ENCODE results near the gene CCDC186. TPM values are rescaled to one million over a fixed set of nuclear protein-coding genes. Genes with fewer than 3 reads are reported as not detected.

Gene CCDC186
- total and polyA plus RNA-seq, 2 of the 13 experiments (the other 11 are each of a cell fraction or from before 2014, with no cell fraction given): 4.2 to 11.8 TPM

DNA sequence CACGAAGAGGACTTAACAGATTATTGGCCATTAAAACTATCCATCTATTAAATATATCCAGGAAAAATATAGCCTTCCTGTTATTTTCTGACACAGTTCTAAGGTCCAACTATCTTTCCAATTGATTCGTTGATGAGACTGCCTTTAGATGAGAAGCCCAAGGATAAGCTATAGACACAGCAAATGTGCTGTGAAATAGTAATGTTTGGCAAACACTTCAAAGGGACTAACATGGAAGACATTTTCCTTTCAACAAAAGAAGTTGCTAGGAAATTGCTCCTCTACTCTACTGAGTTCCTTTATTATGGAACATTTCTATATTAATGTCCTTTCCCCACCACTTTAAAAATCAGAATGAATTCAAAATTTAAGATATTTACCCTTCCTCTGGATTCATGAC, 38.5 kb downstream of the CCDC186 start (continued):
- TF ChIP-seq, protein P1, sequence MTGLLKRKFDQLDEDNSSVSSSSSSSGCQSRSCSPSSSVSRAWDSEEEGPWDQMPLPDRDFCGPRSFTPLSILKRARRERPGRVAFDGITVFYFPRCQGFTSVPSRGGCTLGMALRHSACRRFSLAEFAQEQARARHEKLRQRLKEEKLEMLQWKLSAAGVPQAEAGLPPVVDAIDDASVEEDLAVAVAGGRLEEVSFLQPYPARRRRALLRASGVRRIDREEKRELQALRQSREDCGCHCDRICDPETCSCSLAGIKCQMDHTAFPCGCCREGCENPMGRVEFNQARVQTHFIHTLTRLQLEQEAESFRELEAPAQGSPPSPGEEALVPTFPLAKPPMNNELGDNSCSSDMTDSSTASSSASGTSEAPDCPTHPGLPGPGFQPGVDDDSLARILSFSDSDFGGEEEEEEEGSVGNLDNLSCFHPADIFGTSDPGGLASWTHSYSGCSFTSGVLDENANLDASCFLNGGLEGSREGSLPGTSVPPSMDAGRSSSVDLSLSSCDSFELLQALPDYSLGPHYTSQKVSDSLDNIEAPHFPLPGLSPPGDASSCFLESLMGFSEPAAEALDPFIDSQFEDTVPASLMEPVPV (CRISPR knock-in tag; IDR thresholded peaks at IDR 0.05): no peak
- TF ChIP-seq ZNF367 (CRISPR knock-in tag; IDR thresholded peaks at IDR 0.05; ENCODE audit: borderline replicate concordance): no peak
- no peak for TF ChIP-seq RNF2 (conservative IDR thresholded peaks at IDR 0.05; ENCODE audit: low read depth)
- TF ChIP-seq, protein P2, sequence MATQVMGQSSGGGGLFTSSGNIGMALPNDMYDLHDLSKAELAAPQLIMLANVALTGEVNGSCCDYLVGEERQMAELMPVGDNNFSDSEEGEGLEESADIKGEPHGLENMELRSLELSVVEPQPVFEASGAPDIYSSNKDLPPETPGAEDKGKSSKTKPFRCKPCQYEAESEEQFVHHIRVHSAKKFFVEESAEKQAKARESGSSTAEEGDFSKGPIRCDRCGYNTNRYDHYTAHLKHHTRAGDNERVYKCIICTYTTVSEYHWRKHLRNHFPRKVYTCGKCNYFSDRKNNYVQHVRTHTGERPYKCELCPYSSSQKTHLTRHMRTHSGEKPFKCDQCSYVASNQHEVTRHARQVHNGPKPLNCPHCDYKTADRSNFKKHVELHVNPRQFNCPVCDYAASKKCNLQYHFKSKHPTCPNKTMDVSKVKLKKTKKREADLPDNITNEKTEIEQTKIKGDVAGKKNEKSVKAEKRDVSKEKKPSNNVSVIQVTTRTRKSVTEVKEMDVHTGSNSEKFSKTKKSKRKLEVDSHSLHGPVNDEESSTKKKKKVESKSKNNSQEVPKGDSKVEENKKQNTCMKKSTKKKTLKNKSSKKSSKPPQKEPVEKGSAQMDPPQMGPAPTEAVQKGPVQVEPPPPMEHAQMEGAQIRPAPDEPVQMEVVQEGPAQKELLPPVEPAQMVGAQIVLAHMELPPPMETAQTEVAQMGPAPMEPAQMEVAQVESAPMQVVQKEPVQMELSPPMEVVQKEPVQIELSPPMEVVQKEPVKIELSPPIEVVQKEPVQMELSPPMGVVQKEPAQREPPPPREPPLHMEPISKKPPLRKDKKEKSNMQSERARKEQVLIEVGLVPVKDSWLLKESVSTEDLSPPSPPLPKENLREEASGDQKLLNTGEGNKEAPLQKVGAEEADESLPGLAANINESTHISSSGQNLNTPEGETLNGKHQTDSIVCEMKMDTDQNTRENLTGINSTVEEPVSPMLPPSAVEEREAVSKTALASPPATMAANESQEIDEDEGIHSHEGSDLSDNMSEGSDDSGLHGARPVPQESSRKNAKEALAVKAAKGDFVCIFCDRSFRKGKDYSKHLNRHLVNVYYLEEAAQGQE (IDR thresholded peaks at IDR 0.05; ENCODE audit: borderline replicate concordance in 1 of 2, low read depth in 1 of 2, low read length in 2 of 2): no peak
- TF ChIP-seq, protein P3, sequence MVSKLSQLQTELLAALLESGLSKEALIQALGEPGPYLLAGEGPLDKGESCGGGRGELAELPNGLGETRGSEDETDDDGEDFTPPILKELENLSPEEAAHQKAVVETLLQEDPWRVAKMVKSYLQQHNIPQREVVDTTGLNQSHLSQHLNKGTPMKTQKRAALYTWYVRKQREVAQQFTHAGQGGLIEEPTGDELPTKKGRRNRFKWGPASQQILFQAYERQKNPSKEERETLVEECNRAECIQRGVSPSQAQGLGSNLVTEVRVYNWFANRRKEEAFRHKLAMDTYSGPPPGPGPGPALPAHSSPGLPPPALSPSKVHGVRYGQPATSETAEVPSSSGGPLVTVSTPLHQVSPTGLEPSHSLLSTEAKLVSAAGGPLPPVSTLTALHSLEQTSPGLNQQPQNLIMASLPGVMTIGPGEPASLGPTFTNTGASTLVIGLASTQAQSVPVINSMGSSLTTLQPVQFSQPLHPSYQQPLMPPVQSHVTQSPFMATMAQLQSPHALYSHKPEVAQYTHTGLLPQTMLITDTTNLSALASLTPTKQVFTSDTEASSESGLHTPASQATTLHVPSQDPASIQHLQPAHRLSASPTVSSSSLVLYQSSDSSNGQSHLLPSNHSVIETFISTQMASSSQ (IDR thresholded peaks at IDR 0.05; ENCODE audit: low read depth): no peak
- TF ChIP-seq, protein P3 (CRISPR knock-in tag; IDR thresholded peaks at IDR 0.05; ENCODE audit: borderline replicate concordance): no peak
- TF ChIP-seq ZNF33B (CRISPR knock-in tag; IDR thresholded peaks at IDR 0.05): no peak
- TF ChIP-seq, protein P4, sequence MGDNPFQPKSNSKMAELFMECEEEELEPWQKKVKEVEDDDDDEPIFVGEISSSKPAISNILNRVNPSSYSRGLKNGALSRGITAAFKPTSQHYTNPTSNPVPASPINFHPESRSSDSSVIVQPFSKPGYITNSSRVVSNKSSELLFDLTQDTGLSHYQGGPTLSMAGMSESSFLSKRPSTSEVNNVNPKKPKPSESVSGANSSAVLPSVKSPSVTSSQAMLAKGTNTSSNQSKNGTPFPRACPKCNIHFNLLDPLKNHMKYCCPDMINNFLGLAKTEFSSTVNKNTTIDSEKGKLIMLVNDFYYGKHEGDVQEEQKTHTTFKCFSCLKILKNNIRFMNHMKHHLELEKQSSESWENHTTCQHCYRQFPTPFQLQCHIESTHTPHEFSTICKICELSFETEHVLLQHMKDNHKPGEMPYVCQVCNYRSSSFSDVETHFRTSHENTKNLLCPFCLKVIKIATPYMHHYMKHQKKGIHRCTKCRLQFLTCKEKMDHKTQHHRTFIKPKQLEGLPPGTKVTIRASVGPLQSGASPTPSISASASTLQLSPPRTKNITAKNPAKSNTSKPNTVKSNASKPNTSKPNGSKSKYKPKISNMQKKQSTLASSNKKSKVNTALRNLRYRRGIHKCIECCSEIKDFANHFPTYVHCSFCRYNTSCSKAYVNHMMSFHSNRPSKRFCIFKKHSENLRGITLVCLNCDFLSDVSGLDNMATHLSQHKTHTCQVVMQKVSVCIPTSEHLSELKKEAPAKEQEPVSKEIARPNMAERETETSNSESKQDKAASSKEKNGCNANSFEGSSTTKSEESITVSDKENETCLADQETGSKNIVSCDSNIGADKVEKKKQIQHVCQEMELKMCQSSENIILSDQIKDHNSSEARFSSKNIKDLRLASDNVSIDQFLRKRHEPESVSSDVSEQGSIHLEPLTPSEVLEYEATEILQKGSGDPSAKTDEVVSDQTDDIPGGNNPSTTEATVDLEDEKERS (CRISPR knock-in tag; IDR thresholded peaks at IDR 0.05): no peak
- TF ChIP-seq ZNF234 (CRISPR knock-in tag; conservative IDR thresholded peaks at IDR 0.05): no peak
- no peak for TF ChIP-seq KDM2A (CRISPR knock-in tag; IDR thresholded peaks at IDR 0.05; ENCODE audit: borderline replicate concordance, low read depth)

Measured in HepG2 (cell line).